Astrocyte (in vitro differentiated cells and primary cell): ENCODE measurements around the gene PGAM2.

ENCODE experiments used
- EZH2 ChIP-seq: IDR thresholded peaks from 2 replicates; pipeline ENCODE4 v1.6.1; 2012; ENCODE audit warnings: mild to moderate bottlenecking, low read length, inconsistent platforms; ENCODE audit not compliant: insufficient read depth
- TF ChIP-seq, protein P1 (sequence below): IDR thresholded peaks from 2 replicates; pipeline ENCODE4 v1.5.1; 2011; ENCODE audit warnings: low read depth, mild to moderate bottlenecking, inconsistent platforms, low read length, moderate library complexity; ENCODE audit not compliant: insufficient read depth

DNA sequence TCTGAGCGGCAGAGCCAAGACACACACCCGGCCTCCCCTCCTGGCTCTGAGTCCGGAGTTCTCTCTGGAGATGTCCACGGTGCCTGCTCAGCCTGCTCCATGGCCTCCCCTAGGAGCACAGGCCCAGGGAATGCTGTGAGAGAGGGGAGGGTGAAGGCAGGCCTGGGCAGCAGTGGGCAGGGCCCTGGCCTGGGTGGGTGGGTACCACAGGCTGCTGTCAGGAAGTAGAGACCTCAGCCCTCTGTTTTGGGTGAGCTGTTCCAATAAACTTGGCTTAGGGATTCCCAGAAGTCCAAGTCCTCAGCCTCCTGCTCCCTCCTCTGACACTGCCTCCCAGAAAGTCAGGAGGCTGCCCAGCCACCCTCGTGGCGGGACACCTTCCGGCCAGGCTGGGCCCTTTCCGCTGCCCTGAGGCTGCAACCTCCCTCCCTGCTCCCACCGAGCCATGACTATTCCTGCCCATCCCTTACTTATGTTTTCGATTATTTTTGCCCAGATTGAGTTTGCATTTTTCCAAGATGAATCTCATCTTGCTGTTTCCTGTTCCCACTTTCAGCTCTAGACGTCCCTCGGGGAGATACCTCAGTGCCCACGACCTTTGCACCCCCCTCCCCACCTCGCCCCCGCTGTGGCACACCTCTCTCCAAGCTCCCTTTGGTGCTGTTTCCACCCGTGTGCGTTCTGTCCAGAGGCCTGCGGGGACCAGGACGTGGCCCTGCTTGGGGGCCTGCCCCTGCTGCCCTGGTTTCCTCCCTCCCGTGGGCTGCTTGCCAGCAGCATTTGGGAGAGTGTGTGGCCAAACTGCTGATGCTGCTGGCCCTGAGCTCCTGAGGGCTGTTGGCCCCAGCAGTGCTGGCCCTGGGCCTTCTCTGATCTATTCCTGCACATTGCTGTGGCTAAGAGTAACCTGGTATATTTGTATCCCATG, 22.8 kb upstream of the PGAM2 start:
- TF ChIP-seq, protein P1, sequence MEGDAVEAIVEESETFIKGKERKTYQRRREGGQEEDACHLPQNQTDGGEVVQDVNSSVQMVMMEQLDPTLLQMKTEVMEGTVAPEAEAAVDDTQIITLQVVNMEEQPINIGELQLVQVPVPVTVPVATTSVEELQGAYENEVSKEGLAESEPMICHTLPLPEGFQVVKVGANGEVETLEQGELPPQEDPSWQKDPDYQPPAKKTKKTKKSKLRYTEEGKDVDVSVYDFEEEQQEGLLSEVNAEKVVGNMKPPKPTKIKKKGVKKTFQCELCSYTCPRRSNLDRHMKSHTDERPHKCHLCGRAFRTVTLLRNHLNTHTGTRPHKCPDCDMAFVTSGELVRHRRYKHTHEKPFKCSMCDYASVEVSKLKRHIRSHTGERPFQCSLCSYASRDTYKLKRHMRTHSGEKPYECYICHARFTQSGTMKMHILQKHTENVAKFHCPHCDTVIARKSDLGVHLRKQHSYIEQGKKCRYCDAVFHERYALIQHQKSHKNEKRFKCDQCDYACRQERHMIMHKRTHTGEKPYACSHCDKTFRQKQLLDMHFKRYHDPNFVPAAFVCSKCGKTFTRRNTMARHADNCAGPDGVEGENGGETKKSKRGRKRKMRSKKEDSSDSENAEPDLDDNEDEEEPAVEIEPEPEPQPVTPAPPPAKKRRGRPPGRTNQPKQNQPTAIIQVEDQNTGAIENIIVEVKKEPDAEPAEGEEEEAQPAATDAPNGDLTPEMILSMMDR: no peak
- TF ChIP-seq EZH2: no peak
